Smooth muscle cell (in vitro differentiated cells): Measurements from ENCODE around the gene CDH26. TPM values are rescaled to one million over a fixed set of nuclear protein-coding genes. Genes with fewer than 3 reads are reported as not detected.

Source experiments
- DNase-seq: peaks from one replicate; lab custom pipeline; 2025; ENCODE audit not compliant: unreplicated experiment; lab: John Stamatoyannopoulos, UW
- H2AFZ ChIP-seq: fragments of 200-600 bp; sonication (generic); 2 replicates; pipeline ENCODE4 v1.6.0; 2016; ENCODE audit warnings: antibody characterized with exemption, low read depth, mild to moderate bottlenecking
- H3F3A ChIP-seq: fragments of 200-600 bp; sonication (generic); 2 replicates; pipeline ENCODE4 v1.6.0; 2017; ENCODE audit warnings: antibody characterized with exemption, low read depth
- H3K27ac ChIP-seq: fragments of 200-600 bp; sonication (generic); 2 replicates; pipeline ENCODE4 v1.5.1; 2016; ENCODE audit warnings: low read depth, mild to moderate bottlenecking
- H3K27me3 ChIP-seq: fragments of 200-600 bp; sonication (generic); 2 replicates; pipeline ENCODE4 v1.6.1; 2016; ENCODE audit warnings: low read depth, mild to moderate bottlenecking
- H3K36me3 ChIP-seq: fragments of 200-600 bp; sonication (generic); 2 replicates; pipeline ENCODE4 v1.5.1; 2016; ENCODE audit warnings: low read depth
- H3K4me1 ChIP-seq: fragments of 200-600 bp; sonication (generic); 2 replicates; pipeline ENCODE4 v1.5.1; 2016; ENCODE audit warnings: low read depth
- H3K4me2 ChIP-seq: fragments of 200-600 bp; sonication (generic); 2 replicates; pipeline ENCODE4 v1.6.0; 2016; ENCODE audit warnings: mild to moderate bottlenecking
- H3K4me3 ChIP-seq: fragments of 200-600 bp; sonication (generic); 2 replicates; pipeline ENCODE4 v1.5.1; 2016; ENCODE audit warnings: mild to moderate bottlenecking
- H3K79me2 ChIP-seq: fragments of 200-600 bp; sonication (generic); 2 replicates; pipeline ENCODE4 v1.6.0; 2016; ENCODE audit warnings: low read depth, mild to moderate bottlenecking
- H3K9ac ChIP-seq: fragments of 200-600 bp; sonication (generic); 2 replicates; pipeline ENCODE4 v1.6.0; 2016; ENCODE audit warnings: low read depth
- H3K9me3 ChIP-seq: fragments of 200-600 bp; sonication (generic); replicated peaks from 2 replicates; pipeline ENCODE4 v1.5.1; 2016; ENCODE audit warnings: low read depth
- H4K20me1 ChIP-seq: fragments of 200-600 bp; sonication (generic); 2 replicates; pipeline ENCODE4 v1.6.0; 2016; ENCODE audit warnings: low read depth
- CTCF ChIP-seq: fragments of 200-600 bp; sonication (generic); IDR thresholded peaks from 2 replicates; pipeline ENCODE4 v1.5.1; 2017; ENCODE audit warnings: borderline replicate concordance, mild to moderate bottlenecking, antibody characterized with exemption; ENCODE audit not compliant: insufficient read depth, poor library complexity, severe bottlenecking
- WGBS: methylation state at CpG from one replicate; pipeline ENCODE4 v1.1.7; 2016; ENCODE audit warnings: low lambda C conversion rate; 5-methylcytosine and 5-hydroxymethylcytosine counted together
- polyA plus RNA-seq: library from polyadenylated mRNA; unstranded; fragments of >200 nt; fragmentation: Nextera tagmentation; extraction: Ambion mirVana; gene quantifications from 2 replicates; pipeline ENCODE4 v1.2.1, GENCODE V29; 2016
- total RNA-seq: library from RNA; depleted of rRNA; stranded (reverse); fragments of >200 nt; gene quantifications from 2 replicates; pipeline ENCODE4 v1.2.3, GENCODE V29; 2014

The CDH26 gene
- total and polyA plus RNA-seq, 2 experiments from 2014 or later, result 0.18 to 1.2 TPM

- 65% methylated on average over 5 of the region's 5 CpGs for WGBS
- Histone ChIP-seq H3K4me1 (no peaks in the 10 kb centered on the region), H3F3A (no peaks in the 10 kb centered on the region), H3K27ac (no peak overlapping the region), H3K79me2 (no peaks in the 10 kb centered on the region), H4K20me1 (no peaks in the 10 kb centered on the region), H2AFZ (no peak overlapping the region), H3K4me3 (no peak overlapping the region), H3K27me3 (no peaks in the 10 kb centered on the region), H3K36me3 (no peaks in the 10 kb centered on the region), H3K4me2 (no peak overlapping the region), H3K9me3 (no peaks in the 10 kb centered on the region), H3K9ac (no peak overlapping the region)
- no peak for TF ChIP-seq CTCF
- no peak for DNase-seq
These were observed 66.6 kb downstream of the CDH26 start for GRCh38 chr20:60024801-60025200.

- no peaks in the 10 kb centered on the region for H3K9me3 ChIP-seq
- H3K36me3 ChIP-seq, result no peaks in the 10 kb centered on the region
- no peak overlapping the region for H3K4me3 ChIP-seq
- H3K27ac ChIP-seq, result no peak overlapping the region
- no peaks in the 10 kb centered on the region for H3K79me2 ChIP-seq
- no peaks in the 10 kb centered on the region for H3K4me1 ChIP-seq
- H2AFZ ChIP-seq, result no peak overlapping the region
- H3K4me2 ChIP-seq, result no peak overlapping the region
- 79% methylated on average over 4 of the region's 4 CpGs for WGBS
- DNase-seq, result no peak
- no peaks in the 10 kb centered on the region for H4K20me1 ChIP-seq
- H3F3A ChIP-seq, result no peaks in the 10 kb centered on the region
- no peaks in the 10 kb centered on the region for H3K27me3 ChIP-seq
- no peak for TF ChIP-seq CTCF
- no peak overlapping the region for H3K9ac ChIP-seq
These were observed 67.8 kb downstream of the CDH26 start for GRCh38 chr20:60026010-60026409.

GRCh38 chr20:60030471-60030870 lies 72.2 kb downstream of the CDH26 start:
- Histone ChIP-seq H3K4me3 (no peak overlapping the region), H2AFZ (no peak overlapping the region), H3K27ac (no peak overlapping the region), H3F3A (no peaks in the 10 kb centered on the region), H3K9ac (no peak overlapping the region), H3K4me1 (no peaks in the 10 kb centered on the region), H3K9me3 (no peaks in the 10 kb centered on the region), H4K20me1 (no peaks in the 10 kb centered on the region), H3K4me2 (no peak overlapping the region), H3K27me3 (no peaks in the 10 kb centered on the region), H3K79me2 (no peaks in the 10 kb centered on the region), H3K36me3 (no peaks in the 10 kb centered on the region)
- DNase-seq, result no peak
- WGBS, result 83% methylated on average over 1 of the region's 1 CpG
- no peak for TF ChIP-seq CTCF

- H4K20me1 ChIP-seq, result no peaks in the 10 kb centered on the region
- DNase-seq, result no peak
- no peak overlapping the region for H3K27ac ChIP-seq
- H3K9me3 ChIP-seq, result no peaks in the 10 kb centered on the region
- no peaks in the 10 kb centered on the region for H3F3A ChIP-seq
- no peaks in the 10 kb centered on the region for H3K36me3 ChIP-seq
- no peaks in the 10 kb centered on the region for H3K4me1 ChIP-seq
- H3K79me2 ChIP-seq, result no peaks in the 10 kb centered on the region
- no peak for TF ChIP-seq CTCF
- no peak overlapping the region for H3K9ac ChIP-seq
- H3K27me3 ChIP-seq, result no peaks in the 10 kb centered on the region
- no peak overlapping the region for H2AFZ ChIP-seq
- no peak overlapping the region for H3K4me3 ChIP-seq
- WGBS, result 88% methylated on average over 9 of the region's 9 CpGs
- no peak overlapping the region for H3K4me2 ChIP-seq
These were observed 72.9 kb downstream of the CDH26 start for GRCh38 chr20:60031107-60031506.
